Fibroblast of upper back skin (primary cell): Measurements from ENCODE around the gene ARHGEF38.
"Not testable (repeated sequence)": the region's sequence is repeated elsewhere in the genome, so short reads cannot be mapped to it uniquely, and the experiment has no call there.

Experiments used
- DNase-seq: peaks from one replicate; pipeline ENCODE4 v3.0.0-alpha.2; 2013

The ARHGEF38 gene

DNA sequence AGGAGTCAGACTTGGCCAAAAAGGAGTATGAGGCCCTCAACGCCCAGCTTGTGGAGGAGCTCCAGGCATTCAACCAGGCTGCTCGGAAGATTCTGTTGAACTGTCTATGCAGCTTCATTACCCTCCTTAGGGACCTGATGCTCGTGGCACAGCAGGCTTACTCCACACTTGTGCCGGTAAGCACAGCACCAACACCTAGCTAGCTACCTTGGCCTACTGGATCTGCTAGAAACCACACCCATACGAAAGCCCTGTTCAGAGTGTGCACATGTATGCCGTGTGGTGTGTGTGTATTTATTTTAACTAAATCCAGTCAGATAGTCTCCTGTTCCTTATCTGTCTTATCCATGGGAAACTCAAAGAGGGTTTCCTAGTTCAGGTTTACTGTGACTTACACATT, 106.8 kb downstream of the ARHGEF38 start:
- DNase-seq: no peak

DNA sequence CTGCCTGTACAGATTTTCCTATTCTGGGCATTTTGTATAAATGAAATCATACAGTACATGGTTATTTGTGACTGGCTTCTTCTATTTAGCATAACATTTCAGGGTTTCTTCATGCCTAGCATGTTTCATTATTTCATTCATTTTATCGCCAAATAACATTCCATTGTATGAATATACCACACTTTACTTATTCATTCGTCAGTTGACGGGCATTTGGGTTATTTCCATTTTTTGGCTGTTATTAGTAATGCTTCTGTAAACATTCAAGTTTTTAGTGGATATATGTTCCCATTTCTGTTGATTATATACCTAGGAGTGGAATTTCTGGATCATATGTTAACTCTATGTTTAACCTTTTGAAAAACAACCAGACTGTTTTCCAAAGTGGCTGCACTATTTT, 108.6 kb downstream of the ARHGEF38 start:
- DNase-seq: no peak

DNA sequence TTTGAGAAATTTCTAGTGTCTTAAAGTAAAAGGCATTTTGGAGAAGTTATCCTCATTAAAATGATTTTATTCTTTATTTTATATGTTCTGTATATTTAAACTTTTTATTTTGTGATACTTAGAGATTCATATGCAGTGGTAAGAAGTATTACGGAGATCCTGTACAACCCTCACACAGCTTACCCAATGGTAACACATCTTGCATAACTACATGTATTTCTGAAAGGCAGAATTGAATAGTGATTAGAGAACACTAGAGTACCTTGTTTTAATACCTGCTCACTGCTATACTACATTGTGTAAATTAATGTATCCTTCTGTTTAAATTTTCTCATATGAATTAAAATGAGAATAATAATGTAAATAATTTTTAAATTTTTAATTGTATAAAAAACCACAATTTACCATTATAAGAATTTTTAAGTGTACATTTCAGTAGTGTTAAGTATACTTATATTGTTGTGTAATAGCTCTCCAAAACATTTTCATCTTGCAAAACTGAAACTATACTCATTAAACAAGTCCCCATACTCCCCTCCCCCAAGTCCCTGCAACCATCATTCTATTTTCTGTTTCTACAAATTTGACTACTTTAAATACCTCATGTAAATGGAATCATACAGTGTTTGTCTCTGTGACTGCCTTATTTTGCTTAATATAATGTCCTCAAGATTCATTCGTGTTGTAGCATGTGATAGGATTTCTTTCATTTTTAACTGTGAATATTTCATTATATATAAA, 110.7 kb downstream of the ARHGEF38 start:
- DNase-seq: no peak

DNA sequence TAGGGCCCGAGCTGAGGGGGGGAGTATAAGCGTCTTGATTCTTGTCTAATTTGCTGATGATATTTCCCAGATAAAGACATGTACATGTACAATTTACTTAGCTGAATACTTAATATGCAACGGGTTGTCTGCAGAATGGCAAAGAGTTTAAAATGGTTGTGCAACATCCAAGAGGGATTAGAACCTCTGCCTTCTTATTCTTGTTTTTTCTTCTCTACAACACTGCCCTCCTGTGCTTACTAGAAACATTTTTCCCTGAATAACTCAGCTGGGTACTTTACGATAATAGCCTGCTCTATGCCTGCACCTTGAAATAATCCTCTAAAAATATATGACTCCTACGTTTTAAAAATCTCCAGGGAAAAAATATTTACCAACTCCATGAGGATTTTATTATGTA, 114.3 kb downstream of the ARHGEF38 start:
- peak; percentile 13 for DNase-seq

DNA sequence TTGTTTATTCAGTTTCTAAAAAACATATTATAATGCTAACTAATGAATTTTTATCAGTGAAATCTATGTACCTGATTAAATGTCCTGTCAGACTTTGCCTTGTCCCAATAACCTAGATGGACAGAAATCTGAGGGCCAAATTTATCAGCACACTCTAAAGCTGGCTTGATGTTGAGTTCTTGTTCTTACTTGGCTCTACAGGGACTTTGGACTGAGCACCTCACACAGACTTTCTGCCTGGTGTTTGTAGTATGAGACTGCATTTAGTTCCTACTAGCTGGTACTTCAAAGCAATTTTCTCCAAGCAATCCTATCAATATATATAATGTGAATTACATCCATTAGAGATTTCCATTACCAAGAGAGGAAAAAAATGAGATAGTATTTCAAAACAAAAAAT, 118.3 kb downstream of the ARHGEF38 start:
- no peak for DNase-seq

DNA sequence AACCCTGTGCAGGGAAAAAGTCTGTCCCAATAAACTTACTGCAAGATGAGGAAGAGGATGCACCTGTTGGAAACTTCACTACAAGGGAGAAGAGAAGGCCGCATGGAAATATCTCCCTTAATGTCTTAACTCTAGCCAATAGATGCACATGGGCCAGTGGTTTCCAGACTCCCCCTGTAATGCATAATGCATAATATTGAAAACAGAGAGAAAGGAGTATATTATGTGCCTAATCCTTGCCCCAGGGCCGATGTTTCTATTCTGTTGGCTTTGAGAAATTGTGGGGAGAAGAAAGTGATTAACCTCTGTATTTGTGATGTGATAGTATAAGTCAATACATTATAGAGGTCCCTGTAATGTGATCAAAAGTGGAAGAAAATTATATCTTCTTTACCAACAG, 118.9 kb downstream of the ARHGEF38 start:
- no peak for DNase-seq

DNA sequence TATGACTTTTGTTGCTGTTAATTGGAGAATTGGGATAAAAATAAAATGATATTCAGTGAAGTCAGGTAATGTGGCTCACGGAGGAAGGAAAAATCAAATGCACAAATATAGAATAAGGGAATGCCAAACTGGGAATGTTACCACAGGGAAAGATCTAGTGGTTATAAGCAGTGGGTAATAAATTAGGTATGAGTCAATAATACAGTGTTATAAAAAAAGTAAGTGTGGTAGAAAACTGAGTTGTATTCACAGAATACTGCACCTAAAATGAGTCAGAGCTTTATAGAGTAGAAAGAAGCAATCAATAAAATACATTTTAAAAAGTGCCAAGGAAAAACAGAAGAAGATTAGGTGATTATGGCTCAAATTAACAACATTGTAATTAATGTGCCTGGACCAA, 121.6 kb downstream of the ARHGEF38 start:
- no peak for DNase-seq

DNA sequence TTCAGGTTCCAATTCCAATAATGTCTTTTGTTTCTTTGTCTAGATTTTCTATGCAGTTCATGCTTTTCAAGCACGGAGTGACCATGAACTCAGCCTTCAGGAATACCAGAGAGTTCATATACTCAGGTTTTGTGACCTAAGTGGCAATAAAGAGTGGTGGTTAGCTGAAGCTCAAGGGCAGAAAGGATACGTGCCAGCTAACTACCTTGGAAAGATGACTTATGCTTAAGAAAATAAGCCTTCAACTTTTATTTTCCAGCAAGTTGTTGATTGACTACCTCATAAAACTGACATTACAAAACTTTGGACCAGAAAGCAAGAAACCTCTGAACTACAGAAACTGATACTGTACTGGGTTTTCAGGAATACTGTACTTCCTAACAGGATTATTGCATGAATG, 125.3 kb downstream of the ARHGEF38 start:
- DNase-seq: no peak

DNA sequence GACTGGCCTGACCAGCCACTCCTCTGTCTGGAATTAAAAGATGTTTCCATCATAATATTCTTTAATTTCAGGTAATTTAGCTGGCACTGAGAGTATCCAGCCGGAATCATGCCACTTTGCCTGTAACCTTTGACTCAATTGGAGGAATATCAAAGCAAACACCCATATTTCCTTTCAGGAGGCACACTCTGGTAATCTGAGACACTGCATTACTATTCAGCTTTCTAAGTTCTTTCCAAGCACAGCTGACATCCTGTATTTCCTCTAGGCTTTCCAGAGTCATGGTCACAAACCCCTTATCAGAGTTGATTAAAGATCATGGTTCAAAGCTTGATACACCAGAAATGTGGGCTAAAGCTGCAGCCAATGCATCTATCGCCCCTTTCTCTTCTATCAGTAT, 126.8 kb downstream of the ARHGEF38 start:
- DNase-seq: no peak

DNA sequence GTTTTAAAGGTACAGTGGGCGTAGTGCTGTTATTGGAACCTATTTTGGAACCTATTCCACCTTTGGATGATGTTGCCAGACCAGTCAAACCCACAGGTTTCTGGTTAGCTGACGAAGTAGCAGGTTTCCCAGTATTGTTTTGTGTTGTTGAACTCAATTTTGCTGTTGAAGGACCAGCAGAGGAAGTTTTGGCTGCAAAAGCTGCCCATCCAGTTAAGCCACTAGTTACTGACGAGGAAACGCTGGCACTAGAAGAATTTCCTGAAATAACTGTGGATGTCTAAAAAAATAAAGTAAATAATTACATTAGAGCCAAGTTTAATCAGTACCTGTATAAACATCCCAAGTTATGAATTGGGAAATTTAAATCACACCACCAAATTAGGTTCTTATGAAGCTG, 130.6 kb downstream of the ARHGEF38 start:
- DNase-seq: no peak

DNA sequence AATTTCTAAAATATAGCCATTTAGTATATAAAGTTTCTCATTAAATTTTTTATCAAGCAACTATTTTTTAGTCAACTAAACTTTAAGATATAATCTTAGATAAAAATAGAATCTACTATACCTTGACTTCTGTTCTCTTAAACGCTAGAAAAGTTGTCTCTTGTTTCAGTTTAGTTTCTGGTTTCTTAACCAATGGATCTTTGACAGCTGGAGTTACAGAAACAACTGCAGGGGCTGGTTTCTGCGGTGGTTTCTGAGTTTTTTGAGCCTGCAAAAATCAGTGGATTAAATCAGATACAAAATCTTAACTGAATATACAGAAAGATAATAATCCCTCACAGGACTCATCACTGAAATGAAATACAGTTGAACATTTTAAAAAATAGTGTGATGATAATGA, 134.2 kb downstream of the ARHGEF38 start:
- DNase-seq: no peak

DNA sequence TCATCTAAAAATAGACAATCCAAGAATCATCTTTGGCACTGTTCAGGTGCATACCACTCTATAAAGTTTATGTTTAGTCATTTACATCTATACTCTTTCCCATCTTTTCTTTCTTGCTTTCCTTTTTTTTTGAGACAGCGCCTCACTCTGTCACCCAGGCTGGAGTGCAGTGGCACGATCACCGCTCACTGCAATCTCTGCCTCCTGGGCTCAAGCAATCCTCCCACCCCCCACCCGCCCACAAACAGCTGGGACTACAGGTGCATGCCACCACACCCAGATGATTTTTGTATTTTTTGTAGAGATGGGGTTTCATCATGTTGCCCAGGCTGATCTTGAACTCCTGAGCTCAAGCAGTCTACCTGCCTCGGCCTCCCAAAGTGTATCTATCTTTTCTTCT, 142.4 kb downstream of the ARHGEF38 start:
- DNase-seq: not testable (repeated sequence)

DNA sequence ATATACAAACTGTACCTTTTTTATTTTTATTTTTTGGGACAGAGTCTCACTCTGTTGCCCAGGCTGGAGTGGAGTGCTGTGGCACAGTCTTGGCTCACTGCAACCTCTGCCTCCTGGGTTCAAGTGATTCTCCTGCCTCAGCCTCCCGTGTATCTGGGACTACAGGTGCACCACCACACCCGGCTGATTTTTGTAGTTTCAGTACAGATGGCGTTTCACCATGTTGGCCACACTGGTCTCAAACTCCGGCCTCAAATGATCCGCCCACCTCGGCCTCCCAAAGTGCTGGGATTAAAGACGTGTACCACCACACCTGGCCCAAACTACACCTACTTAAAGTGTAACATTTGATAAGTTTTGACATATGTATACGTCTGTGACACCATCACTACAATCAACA, 143.4 kb downstream of the ARHGEF38 start:
- DNase-seq: not testable (repeated sequence)

DNA sequence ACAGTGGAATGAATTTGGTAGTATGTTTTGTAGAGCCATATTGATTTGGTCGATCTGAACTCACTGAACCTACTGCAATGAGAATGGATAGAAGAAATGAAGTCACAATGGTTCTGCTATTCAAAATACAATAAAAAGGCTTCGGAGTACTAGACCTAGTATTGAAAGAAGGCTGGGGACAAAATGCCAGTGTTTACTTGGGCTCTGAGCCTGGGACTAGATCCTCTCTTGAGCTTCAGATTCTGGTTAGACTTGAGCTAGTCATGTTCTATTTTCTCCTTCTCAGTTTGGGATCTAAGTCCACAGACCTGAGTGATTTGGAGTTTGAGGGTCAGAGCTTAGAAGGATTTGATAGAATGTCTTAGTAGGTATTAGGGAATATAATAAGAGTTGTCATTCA, 146.2 kb downstream of the ARHGEF38 start:
- no peak for DNase-seq

DNA sequence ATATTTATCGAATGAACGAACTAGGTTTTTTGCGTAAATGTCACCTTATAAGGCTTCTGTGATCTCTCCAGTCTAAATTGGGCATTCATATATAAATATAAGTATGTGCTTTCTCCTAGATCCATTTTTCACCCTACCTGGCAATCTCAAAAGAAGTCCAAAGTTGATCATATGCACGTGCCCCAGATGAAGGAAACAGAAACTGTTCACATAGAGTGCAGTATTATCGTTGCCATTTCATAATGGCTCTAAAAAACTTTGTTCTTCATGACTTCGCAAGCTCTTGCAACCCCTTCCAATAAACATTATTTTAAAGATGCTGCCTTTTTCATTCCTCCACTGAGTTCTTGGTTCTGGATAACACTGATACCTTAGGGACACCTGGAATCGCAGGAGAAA, 155.4 kb downstream of the ARHGEF38 start:
- no peak for DNase-seq

DNA sequence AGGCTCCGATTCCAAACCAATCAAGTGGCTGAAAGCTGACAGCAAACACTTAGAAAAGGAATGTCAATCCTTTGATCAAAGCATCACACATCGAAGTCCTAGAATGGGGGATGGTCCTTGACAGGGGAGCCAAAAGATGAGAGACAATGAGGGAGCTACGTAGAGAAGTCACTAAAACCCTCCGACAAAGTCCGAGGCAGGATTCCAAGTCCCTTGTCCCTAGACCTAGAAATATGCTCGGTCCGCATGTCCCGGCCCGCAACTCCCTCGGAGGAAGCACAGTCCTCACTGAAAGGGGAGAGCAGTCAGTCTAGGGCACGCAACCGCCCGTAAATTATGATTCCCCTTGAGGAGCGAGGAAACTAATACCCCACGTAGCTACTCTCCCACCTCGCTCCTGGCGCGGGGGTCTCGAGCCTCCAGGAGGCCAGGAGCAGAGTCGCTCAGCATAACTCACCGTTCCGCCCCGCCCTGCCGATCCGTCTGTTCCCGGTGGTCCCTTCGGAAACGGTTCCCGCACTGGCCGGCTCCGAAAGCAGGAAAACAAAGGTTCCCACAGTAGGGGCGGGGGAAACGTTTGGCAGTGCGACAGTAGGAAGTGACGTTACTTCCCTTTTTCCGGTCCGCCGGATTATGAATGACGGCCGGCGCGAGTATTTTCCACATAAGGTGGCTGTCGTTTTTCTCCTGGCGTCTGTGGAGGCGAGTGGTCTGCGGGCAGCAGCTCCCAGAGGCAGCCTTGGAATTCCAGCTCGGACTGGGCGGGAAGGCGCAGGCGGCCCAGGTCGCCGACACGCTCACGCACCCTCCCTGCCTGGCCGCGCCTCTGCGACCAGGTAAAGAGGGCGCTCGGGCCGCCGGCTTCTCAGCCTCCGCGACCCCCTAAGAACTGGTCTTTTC, 156.0 kb downstream of the ARHGEF38 start, which contains the start of the genes GSTCD and INTS12:
TSS of gene GSTCD (plus strand) at position 604 of the 900 bp plus-strand sequence. CDS start 8,830 bp downstream, outside the sequence.
TSS of gene INTS12 (minus strand) at position 509 of the 900 bp plus-strand sequence. CDS start 8,684 bp downstream, outside the sequence.
- DNase-seq: peak; percentile 90

DNA sequence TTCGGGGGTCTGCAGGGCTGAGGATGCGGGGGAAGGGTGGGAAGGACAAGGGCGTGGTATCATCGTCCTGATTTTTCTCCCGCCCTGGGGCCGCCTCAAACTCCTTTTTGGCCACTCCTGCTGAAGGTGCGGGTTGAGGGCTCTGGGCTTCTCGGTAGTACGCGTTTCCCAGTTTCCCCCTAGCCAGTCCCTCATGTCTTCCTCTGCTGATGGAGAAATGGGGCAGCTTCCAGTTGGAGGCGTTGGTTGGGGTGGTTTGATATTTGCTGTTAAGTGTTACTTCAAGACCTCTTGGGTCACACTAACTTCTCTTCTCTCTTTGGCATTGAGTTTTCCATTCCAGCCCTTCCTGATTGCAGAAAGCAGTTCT, 156.6 kb downstream of the ARHGEF38 start:
- no peak for DNase-seq

DNA sequence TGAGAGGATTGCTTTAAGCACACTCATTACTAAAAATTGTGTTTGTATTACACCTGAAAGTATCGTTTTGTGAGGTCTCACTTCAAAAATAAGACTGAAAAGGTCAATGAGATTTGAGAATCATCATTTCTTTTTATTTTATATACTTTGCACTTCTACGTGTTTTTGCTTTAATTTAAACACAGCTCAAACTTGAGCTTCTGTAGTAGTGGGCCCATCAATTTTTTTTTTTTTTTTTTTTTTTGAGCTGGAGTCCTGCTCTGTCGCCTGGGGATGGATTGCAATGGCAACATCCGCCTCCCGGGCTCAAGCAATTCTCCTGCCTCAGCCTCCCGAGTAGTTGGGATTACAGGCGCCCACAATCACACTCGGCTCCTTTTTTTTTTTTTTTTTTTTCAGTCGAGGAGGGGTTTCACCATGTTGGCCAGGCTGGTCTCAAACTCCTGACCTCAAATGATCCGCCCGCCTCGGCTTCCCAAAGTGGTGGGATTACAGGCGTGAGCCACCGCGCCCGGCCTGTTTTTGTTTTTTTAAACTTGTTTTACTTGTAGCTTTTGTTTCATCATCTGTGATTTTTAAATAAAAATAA, 157.7 kb downstream of the ARHGEF38 start:
- no peak for DNase-seq

DNA sequence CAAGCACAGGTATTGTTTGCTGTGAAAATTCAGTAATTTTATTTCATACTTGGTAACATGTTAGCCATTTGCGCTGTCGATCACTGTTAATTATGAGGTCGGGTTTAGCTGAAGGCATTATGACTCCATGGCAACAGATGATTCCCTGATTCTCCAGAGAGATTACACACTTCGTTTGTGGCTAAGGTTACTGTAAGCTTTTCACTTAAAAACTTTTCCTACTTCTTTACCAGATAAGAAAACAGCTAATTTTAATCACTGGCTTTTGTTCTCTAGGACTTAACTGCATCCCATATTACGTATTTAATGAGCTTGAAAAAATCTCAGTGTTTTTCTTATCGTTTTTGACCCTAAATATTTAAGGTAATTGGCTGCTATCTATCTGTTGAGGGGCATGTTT, 158.3 kb downstream of the ARHGEF38 start:
- no peak for DNase-seq

DNA sequence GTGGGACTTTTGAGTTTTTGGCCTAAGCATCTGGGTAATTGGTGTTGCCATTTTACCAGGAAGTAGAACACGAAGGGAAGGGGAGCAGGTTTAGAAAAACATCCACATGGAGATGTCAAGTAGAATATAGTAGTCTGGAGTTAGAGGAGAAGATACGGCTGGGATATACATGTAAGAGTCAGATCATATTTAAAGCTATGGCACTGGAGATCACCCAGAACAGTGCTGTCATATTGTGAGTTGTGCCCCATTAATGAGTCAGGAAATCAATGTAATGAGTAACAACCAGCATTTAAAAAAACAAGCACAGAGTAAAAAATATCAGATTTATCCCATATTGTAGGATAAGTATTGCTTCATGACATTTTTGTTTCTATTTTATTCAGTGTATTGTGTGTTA, 160.3 kb downstream of the ARHGEF38 start:
- no peak for DNase-seq

DNA sequence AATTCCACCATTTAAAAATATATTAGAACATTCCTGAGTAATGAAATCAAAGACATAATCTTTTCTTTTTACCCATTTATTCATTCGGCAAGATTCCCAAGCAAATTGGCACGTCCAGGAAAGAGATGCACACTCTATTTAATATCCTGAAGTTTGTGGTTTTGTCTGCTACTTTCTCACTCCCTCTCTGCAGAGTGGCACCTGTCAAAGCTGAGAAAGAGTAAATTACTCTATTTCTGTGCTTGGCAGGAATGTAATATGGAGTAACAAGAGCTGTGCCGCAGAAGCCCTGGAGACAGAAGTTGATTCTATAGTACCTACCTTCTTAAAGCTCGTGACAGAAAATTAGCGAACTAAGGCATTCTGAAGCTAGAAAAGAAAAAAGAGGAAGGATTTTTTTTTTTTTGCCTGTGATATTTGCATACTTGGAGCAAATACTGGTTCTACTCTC, 161.7 kb downstream of the ARHGEF38 start:
- peak; percentile 17 for DNase-seq

DNA sequence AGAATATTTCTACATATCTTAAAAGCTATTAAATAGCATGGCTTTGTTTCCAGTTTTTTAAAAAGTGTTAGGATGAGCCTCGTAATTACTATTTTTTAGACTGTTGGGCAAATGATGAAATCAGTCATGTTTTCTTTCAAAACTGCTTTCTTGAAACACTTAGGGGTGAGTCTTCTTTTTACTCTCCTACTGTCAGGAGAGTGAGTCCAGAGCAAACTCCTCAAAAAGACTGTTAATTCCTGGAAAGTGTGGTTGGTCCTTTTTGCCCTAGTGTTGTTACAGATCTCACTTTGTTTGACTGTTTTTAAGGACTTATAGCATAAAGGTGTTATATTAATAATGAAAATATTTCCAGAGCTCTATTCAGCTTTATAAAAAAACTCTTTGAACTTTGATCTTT, 162.5 kb downstream of the ARHGEF38 start:
- no peak for DNase-seq

DNA sequence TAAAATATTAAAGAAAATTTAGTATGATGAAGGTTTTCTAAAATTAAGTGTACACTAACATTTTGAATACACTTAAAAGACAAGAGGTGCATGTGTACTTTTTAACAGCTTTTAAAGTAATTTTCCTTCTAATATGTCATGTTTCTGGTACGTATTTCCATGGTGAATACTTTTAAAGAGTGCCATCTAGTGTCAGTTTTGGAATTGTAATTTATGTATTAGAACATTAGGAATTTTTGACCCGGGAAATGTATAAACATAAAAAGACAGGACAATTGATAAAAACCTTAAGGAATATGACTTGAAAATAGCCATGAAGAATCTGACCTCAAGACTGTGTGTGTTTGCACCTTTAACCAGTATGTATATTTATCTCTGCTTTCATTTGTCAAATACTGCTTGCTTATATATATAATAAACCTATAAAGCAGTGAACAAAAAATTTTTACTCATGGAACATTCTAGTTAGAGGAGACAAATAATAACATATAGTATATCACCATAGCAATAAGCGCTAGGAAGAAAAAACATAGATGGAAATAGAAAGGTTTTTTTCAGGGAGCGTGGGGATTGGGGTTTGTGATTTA, 163.4 kb downstream of the ARHGEF38 start:
- peak; percentile 41 for DNase-seq
